Ovary (tissue), 9 donors: ENCODE results near the gene SLC25A30. TPM values are rescaled to one million over a fixed set of nuclear protein-coding genes. Genes with fewer than 3 reads are reported as not detected.
A peak's percentile ranks its signal among the peaks of the same experiment; 100 is the strongest.
"Not testable (repeated sequence)": the region's sequence is repeated elsewhere in the genome, so short reads cannot be mapped to it uniquely, and the experiment has no call there.

ENCODE experiments used
- DNase-seq, 5 donors: peaks; one replicate each; pipeline ENCODE4 v3.0.0-alpha.2; 2019 to 2020
- H3K27ac ChIP-seq, 2 donors: fragments of 200-600 bp; one replicate each; pipeline versions ENCODE4 v1.5.1 to v1.8.0; 2019 to 2022
- H3K27me3 ChIP-seq: fragments of 200-600 bp; one replicate; pipeline ENCODE4 v1.8.0; 2022
- H3K36me3 ChIP-seq: fragments of 200-600 bp; sonication (generic); one replicate; pipeline ENCODE4 v1.5.1; 2019
- H3K4me1 ChIP-seq: one replicate; pipeline ENCODE4 v1.8.1; 2013; ENCODE audit warnings: mild to moderate bottlenecking, moderate library complexity; ENCODE audit not compliant: insufficient read depth
- H3K4me3 ChIP-seq: fragments of 200-600 bp; sonication (generic); one replicate; pipeline ENCODE4 v1.5.1; 2017
- H3K9me3 ChIP-seq, 2 donors: fragments of 200-600 bp in 1 of 2; sonication (generic) in 1 of 2; one replicate each; pipeline versions ENCODE4 v1.5.1 to v1.8.1; 2013 to 2019; ENCODE audit warnings: mild to moderate bottlenecking in 1 of 2, moderate library complexity in 1 of 2
- CTCF ChIP-seq, 3 donors: fragments of 450-650 bp in 2 of 3; fragments of 200-600 bp in 1 of 3; IDR thresholded peaks; one replicate each; pipeline versions ENCODE4 v1.5.1 to v1.8.0; 2016 to 2022; ENCODE audit warnings: antibody characterized with exemption in 3 of 3, mild to moderate bottlenecking in 1 of 3
- EP300 ChIP-seq: sonication (generic); formaldehyde crosslinking; IDR thresholded peaks from one replicate; pipeline ENCODE4 v1.6.1; 2017; ENCODE audit warnings: antibody characterized with exemption
- POLR2A ChIP-seq: fragments of 450-650 bp; IDR thresholded peaks from one replicate; pipeline ENCODE4 v1.6.1; 2017; ENCODE audit warnings: antibody characterized with exemption, mild to moderate bottlenecking, moderate library complexity
- WGBS, 3 donors: extraction: QIAGEN DNeasy Blood & Tissue Kit in 1 of 3; methylation state at CpG; one replicate each; pipeline versions ENCODE4 v1.1.5 to v1.1.7; 2013 to 2017; 5-methylcytosine and 5-hydroxymethylcytosine counted together
- intact Hi-C, 4 donors: fragments of 100-400 bp; cut with DNase I; formaldehyde crosslinking; loops; one replicate each; pipeline versions ENCODE4 v1.11.0 to v1.15.1; 2022 to 2023
- polyA plus RNA-seq, 2 donors: library from polyadenylated mRNA; stranded (reverse); fragments of 200-250 nt in 1 of 2; fragments of 350-450 nt in 1 of 2; fragmentation: Illumina TruSeq in 1 of 2; extraction: RNeasy Lipid Tissue Mini Kit (QIAGEN cat#74804) in 1 of 2; gene quantifications; one replicate each; pipeline ENCODE4 v1.2.3, GENCODE V29; 2013 to 2014
- total RNA-seq, 7 donors: library from RNA; depleted of rRNA in 2 of 7; stranded (reverse); fragments of >200 nt in 2 of 7; fragmentation: NEBNext Ultra II Directional in 3 of 7; extraction: Animal tissue kit (Norgen Biotek cat#: 25700) in 3 of 7; gene quantifications; one replicate each; pipeline versions ENCODE4 v1.1.0 to v1.2.4, GENCODE V29; 2016 to 2023
- donor health status: DM: no; HTN: no; CAD: no; lungs with moderate emphysema.
- donor health status: DM: no; HTN: no; CAD: no.
- donor health status: Bipolar disorder and iron deficiency.
- donor health status: DM: yes; HTN: yes; CAD: no.
- donor health status: DM: no; HTN: no; CAD: no.
- donor health status: DM: yes; HTN: yes; CAD: no.

Gene SLC25A30
- total and polyA plus RNA-seq, 9 donors, result 10.7 to 33.4 (median 22.8) TPM

GRCh38 chr13:45432737-45433380 lies 14.7 kb upstream of the SLC25A30 start:
- DNase-seq, result no peak
- H3K9me3 ChIP-seq, result no peaks in the 10 kb centered on the region
- WGBS, 3 donors, result 94 to 97% (median 95%) methylated on average over 6 of the region's 6 CpGs
- TF ChIP-seq CTCF (IDR thresholded peaks at IDR 0.05) (no peak), POLR2A (no peak), EP300 (no peak)
- H3K27me3 ChIP-seq, result no peaks in the 10 kb centered on the region
- no peak overlapping the region for H3K4me3 ChIP-seq
- intact Hi-C loops, result no loop called here
- no peaks in the 10 kb centered on the region for H3K4me1 ChIP-seq
- peak overlapping the region in 1 of 2 donors; percentile 20 for H3K27ac ChIP-seq
- no peaks in the 10 kb centered on the region for H3K36me3 ChIP-seq

- DNase-seq, H3K27ac ChIP-seq, H3K27me3 ChIP-seq, intact Hi-C loops, H3K4me3 ChIP-seq, H3K4me1 ChIP-seq, H3K9me3 ChIP-seq, H3K36me3 ChIP-seq: not testable (repeated sequence)
- 80 to 82% (median 81%) methylated on average over 16 of the region's 16 CpGs for WGBS, 3 donors
Measured at GRCh38 chr13:45426056-45426841, 8.1 kb upstream of the SLC25A30 start.

- H3K4me1 ChIP-seq, result no peaks in the 10 kb centered on the region
- DNase-seq, result no peak
- no peaks in the 10 kb centered on the region for H3K27me3 ChIP-seq
- TF ChIP-seq EP300, result no peak
- TF ChIP-seq POLR2A, result no peak
- no peak for TF ChIP-seq CTCF (IDR thresholded peaks at IDR 0.05)
- H3K27ac ChIP-seq, result no peak overlapping the region
- intact Hi-C loops, result no loop called here
- H3K36me3 ChIP-seq, result no peaks in the 10 kb centered on the region
- H3K9me3 ChIP-seq, result no peaks in the 10 kb centered on the region
- no peak overlapping the region for H3K4me3 ChIP-seq
- 63 to 73% (median 71%) methylated on average over 3 of the region's 3 CpGs for WGBS, 3 donors
Measured at GRCh38 chr13:45422731-45423292, 4.6 kb upstream of the SLC25A30 start.

GRCh38 chr13:45419945-45420344 lies 1.8 kb upstream of the SLC25A30 start:
- no peak for TF ChIP-seq POLR2A
- TF ChIP-seq EP300, result no peak
- no peak for TF ChIP-seq CTCF (IDR thresholded peaks at IDR 0.05)
- Histone ChIP-seq H3K27ac (no peak overlapping the region), H3K27me3 (no peaks in the 10 kb centered on the region), H3K4me1 (peaks cover 4% of the 10 kb centered on the region), H3K4me3 (no peak overlapping the region), H3K36me3 (no peaks in the 10 kb centered on the region), H3K9me3 (no peaks in the 10 kb centered on the region)
- 88 to 100% (median 91%) methylated on average over 1 of the region's 1 CpG for WGBS, 3 donors
- DNase-seq, result no peak
- intact Hi-C loops, result loop anchor here in 1 of 4 donors (10.0 kb wide), 1 partner anchor 45 kb away; the partner anchor contains the start of gene COG3

GRCh38 chr13:45419389-45419788 lies 1.2 kb upstream of the SLC25A30 start:
- not testable (repeated sequence) for H3K9me3 ChIP-seq, H3K4me1 ChIP-seq, H3K36me3 ChIP-seq, H3K27me3 ChIP-seq, H3K27ac ChIP-seq, H3K4me3 ChIP-seq
- WGBS, 3 donors, result 95 to 98% (median 96%) methylated on average over 16 of the region's 16 CpGs
- DNase-seq, result peak in 1 of 5 donors; percentile 41
- intact Hi-C loops, result loop anchor here in 1 of 4 donors (10.0 kb wide), 1 partner anchor 45 kb away; the partner anchor contains the start of gene COG3
